Trophoblast cell (in vitro differentiated cells and primary cell): ENCODE data around the gene ATCAY.
A peak's percentile ranks its signal among the peaks of the same experiment; 100 is the strongest.
"Not testable (repeated sequence)": the region's sequence is repeated elsewhere in the genome, so short reads cannot be mapped to it uniquely, and the experiment has no call there.

Experiments
- DNase-seq, 2 donors: peaks; one replicate each; pipeline ENCODE4 v3.0.0-alpha.2; 2016
- H2AFZ ChIP-seq: 2 replicates; pipeline ENCODE4 v1.6.1; 2013; ENCODE audit warnings: low read length, moderate library complexity, mild to moderate bottlenecking; ENCODE audit not compliant: insufficient read depth, poor library complexity
- H2AK5ac ChIP-seq: 2 replicates; pipeline ENCODE4 v1.6.1; 2013; ENCODE audit warnings: mild to moderate bottlenecking, low read length
- H2BK120ac ChIP-seq: 2 replicates; pipeline ENCODE4 v1.6.1; 2013; ENCODE audit warnings: low read length, mild to moderate bottlenecking, moderate library complexity; ENCODE audit not compliant: insufficient read depth, poor library complexity
- H2BK12ac ChIP-seq: 2 replicates; pipeline ENCODE4 v1.6.1; 2013; ENCODE audit warnings: mild to moderate bottlenecking, low read length, moderate library complexity
- H2BK5ac ChIP-seq: 2 replicates; pipeline ENCODE4 v1.6.1; 2013; ENCODE audit warnings: low read length, low read depth, moderate library complexity, mild to moderate bottlenecking; ENCODE audit not compliant: poor library complexity
- H3K14ac ChIP-seq: 2 replicates; pipeline ENCODE4 v1.6.1; 2013; ENCODE audit warnings: mild to moderate bottlenecking, low read length
- H3K18ac ChIP-seq: 2 replicates; pipeline ENCODE4 v1.6.1; 2013; ENCODE audit warnings: mild to moderate bottlenecking, low read length
- H3K23ac ChIP-seq: 2 replicates; pipeline ENCODE4 v1.6.1; 2013; ENCODE audit warnings: low read length
- H3K27ac ChIP-seq: 2 replicates; pipeline ENCODE4 v1.5.1; 2013; ENCODE audit warnings: low read depth, mild to moderate bottlenecking, inconsistent platforms, low read length, moderate library complexity
- H3K27me3 ChIP-seq: 2 replicates; pipeline ENCODE4 v1.6.1; 2013; ENCODE audit warnings: inconsistent platforms, mild to moderate bottlenecking, low read length, moderate library complexity; ENCODE audit not compliant: insufficient read depth
- H3K36me3 ChIP-seq, 2 experiments: 1 replicate in 1 of 2; 2 replicates in 1 of 2; pipeline ENCODE4 v1.6.1; 2013; ENCODE audit warnings: low read length in 2 of 2, mild to moderate bottlenecking in 2 of 2, moderate library complexity in 1 of 2; ENCODE audit not compliant: insufficient read depth in 2 of 2, control insufficient read depth in 1 of 2
- H3K4ac ChIP-seq: 2 replicates; pipeline ENCODE4 v1.6.1; 2013; ENCODE audit warnings: low read depth, mild to moderate bottlenecking, low read length, moderate library complexity
- H3K4me1 ChIP-seq, 2 experiments: 1 replicate in 1 of 2; 2 replicates in 1 of 2; pipeline ENCODE4 v1.6.1; 2013; ENCODE audit warnings: low read length in 2 of 2, mild to moderate bottlenecking in 2 of 2, moderate library complexity in 1 of 2; ENCODE audit not compliant: insufficient read depth in 2 of 2, control insufficient read depth in 1 of 2
- H3K4me2 ChIP-seq: 2 replicates; pipeline ENCODE4 v1.6.1; 2013; ENCODE audit warnings: inconsistent platforms, mild to moderate bottlenecking, low read length, moderate library complexity
- H3K4me3 ChIP-seq: 2 replicates; pipeline ENCODE4 v1.5.1; 2013; ENCODE audit warnings: mild to moderate bottlenecking, low read depth, low read length, inconsistent platforms
- H3K79me1 ChIP-seq: one replicate; pipeline ENCODE4 v1.6.1; 2013; ENCODE audit warnings: low read length
- H3K79me2 ChIP-seq: 2 replicates; pipeline ENCODE4 v1.6.1; 2013; ENCODE audit warnings: low read length, mild to moderate bottlenecking; ENCODE audit not compliant: control insufficient read depth, insufficient read depth, poor library complexity
- H3K9ac ChIP-seq: 2 replicates; pipeline ENCODE4 v1.6.1; 2013; ENCODE audit warnings: mild to moderate bottlenecking, low read length
- H3K9me3 ChIP-seq: 2 replicates; pipeline ENCODE4 v1.6.1; 2013; ENCODE audit warnings: low read depth, mild to moderate bottlenecking, control low read depth, inconsistent platforms, low read length; ENCODE audit not compliant: insufficient read depth
- H4K12ac ChIP-seq: 2 replicates; pipeline ENCODE4 v1.6.1; 2013; ENCODE audit warnings: low read depth, mild to moderate bottlenecking, low read length, moderate library complexity
- H4K8ac ChIP-seq: 2 replicates; pipeline ENCODE4 v1.6.1; 2013; ENCODE audit warnings: low read depth, mild to moderate bottlenecking, low read length, moderate library complexity
- H4K91ac ChIP-seq: one replicate; pipeline ENCODE4 v1.6.1; 2013; ENCODE audit warnings: low read depth, mild to moderate bottlenecking, low read length, moderate library complexity
- WGBS: extraction: QIAGEN DNeasy Blood & Tissue Kit; methylation state at CpG from one replicate; pipeline ENCODE4 v1.1.7; 2013; ENCODE audit warnings: missing lambda C conversion rate; ENCODE audit not compliant: insufficient read length, insufficient coverage; ENCODE audit errors: extremely low coverage; 5-methylcytosine and 5-hydroxymethylcytosine counted together

Gene ATCAY

DNA sequence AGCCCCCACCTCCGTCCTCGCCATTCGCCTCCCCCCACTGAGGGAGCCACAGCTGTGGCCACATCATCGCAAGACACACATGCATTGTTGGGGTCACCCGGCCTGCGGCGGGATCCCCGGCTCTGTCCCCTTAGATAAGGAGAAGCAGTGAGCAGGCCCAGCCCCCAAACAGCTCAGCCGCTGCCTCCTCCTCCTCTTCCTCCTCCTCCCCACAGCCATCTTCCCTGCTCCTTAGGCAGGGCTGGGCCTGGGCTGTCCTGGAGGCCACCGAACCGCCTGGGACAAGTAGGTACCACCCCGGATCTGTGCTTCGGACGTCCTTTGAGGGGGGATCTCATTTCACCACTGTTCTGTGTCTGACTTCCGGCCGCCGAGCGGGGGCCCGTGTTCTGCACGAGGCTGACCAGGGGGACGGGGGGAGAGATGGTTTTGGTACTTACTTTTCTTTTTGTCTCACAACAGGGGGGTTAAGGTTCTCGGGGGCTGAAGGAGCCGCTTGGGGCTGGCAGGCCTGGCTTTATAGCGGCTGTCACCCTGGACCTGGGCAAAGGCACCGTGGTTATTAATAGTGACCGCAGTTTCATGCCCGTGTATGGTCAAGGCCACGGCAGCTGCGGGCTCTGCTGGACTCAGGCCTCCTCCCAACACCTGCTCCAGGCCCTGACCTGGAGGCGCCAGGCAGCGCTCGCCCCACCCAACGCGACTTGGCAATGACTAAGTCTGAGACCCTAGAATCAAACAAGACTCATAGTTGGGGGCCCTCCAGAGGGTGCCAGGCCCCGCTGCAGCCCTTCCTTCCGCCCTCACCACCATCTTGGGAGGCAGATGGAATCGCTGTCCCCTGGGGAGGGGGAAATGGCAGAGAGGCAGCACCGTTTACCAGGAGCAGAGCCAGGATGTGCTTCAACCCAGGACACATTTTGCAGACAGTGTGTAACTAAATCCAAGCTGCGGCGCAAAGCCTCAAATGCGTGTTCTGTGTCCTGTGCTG, 70.7 kb downstream of the ATCAY start:
- Histone ChIP-seq H3K36me3 (peaks cover 13 to 15% of the 10 kb centered on the region in 2 experiments), H4K8ac (no peak overlapping the region), H2AK5ac (no peak overlapping the region), H2BK5ac (no peak overlapping the region), H2BK12ac (peak overlapping the region; percentile 4), H4K91ac (no peak overlapping the region), H3K4me1 (peaks cover 7 to 13% of the 10 kb centered on the region in 2 experiments), H3K4ac (no peak overlapping the region), H3K23ac (no peak overlapping the region), H3K9ac (no peak overlapping the region), H3K79me2 (no peaks in the 10 kb centered on the region), H3K79me1 (no peaks in the 10 kb centered on the region), H3K27me3 (no peaks in the 10 kb centered on the region), H3K4me3 (no peak overlapping the region), H3K18ac (no peak overlapping the region), H2AFZ (no peak overlapping the region), H3K4me2 (no peak overlapping the region), H4K12ac (no peak overlapping the region), H3K27ac (no peak overlapping the region), H2BK120ac (no peak overlapping the region), H3K14ac (no peak overlapping the region), H3K9me3 (no peaks in the 10 kb centered on the region)
- no CpG with 5 or more reads among the region's 41 CpGs for WGBS
- DNase-seq: peak; percentile 22 to 36

GRCh38 chr19:3952755-3953276, 72.3 kb downstream of the ATCAY start:
- not testable (repeated sequence) for H2BK12ac ChIP-seq, H3K4me3 ChIP-seq, H2BK120ac ChIP-seq, H2BK5ac ChIP-seq, H4K12ac ChIP-seq, H3K27me3 ChIP-seq, H3K79me1 ChIP-seq, H2AK5ac ChIP-seq, H3K4ac ChIP-seq, H3K9me3 ChIP-seq, H3K14ac ChIP-seq, H3K79me2 ChIP-seq, H3K18ac ChIP-seq, H4K8ac ChIP-seq, H2AFZ ChIP-seq, H3K4me2 ChIP-seq, H3K27ac ChIP-seq, H3K9ac ChIP-seq, DNase-seq, H3K23ac ChIP-seq, H4K91ac ChIP-seq
- WGBS: no CpG with 5 or more reads among the region's 9 CpGs
- peaks cover 7 to 13% of the 10 kb centered on the region in 2 experiments for H3K4me1 ChIP-seq
- peaks cover 24 to 26% of the 10 kb centered on the region in 2 experiments for H3K36me3 ChIP-seq

- no peak overlapping the region for H3K9ac ChIP-seq
- H3K36me3 ChIP-seq: peaks cover 37 to 39% of the 10 kb centered on the region in 2 experiments
- no peak overlapping the region for H3K4me3 ChIP-seq
- no peak overlapping the region for H3K27ac ChIP-seq
- H3K4me2 ChIP-seq: no peak overlapping the region
- no peak overlapping the region for H3K18ac ChIP-seq
- no peaks in the 10 kb centered on the region for H3K27me3 ChIP-seq
- no peak overlapping the region for H3K4ac ChIP-seq
- no peak overlapping the region for H4K8ac ChIP-seq
- no peak for DNase-seq
- H4K91ac ChIP-seq: no peak overlapping the region
- H3K79me2 ChIP-seq: no peaks in the 10 kb centered on the region
- no peak overlapping the region for H2BK12ac ChIP-seq
- H3K23ac ChIP-seq: no peak overlapping the region
- H3K79me1 ChIP-seq: no peaks in the 10 kb centered on the region
- no peak overlapping the region for H4K12ac ChIP-seq
- no peak overlapping the region for H3K14ac ChIP-seq
- H3K9me3 ChIP-seq: peaks cover 3% of the 10 kb centered on the region
- WGBS: no CpG with 5 or more reads among the region's 12 CpGs
- H2BK5ac ChIP-seq: no peak overlapping the region
- H3K4me1 ChIP-seq: peaks cover 7 to 13% of the 10 kb centered on the region in 2 experiments
- no peak overlapping the region for H2AFZ ChIP-seq
- H2BK120ac ChIP-seq: no peak overlapping the region
- H2AK5ac ChIP-seq: no peak overlapping the region
Measured at GRCh38 chr19:3954107-3954506, 73.6 kb downstream of the ATCAY start.

GRCh38 chr19:3955276-3955675, 74.8 kb downstream of the ATCAY start:
- H2AK5ac ChIP-seq, H3K23ac ChIP-seq, H4K8ac ChIP-seq, H3K79me2 ChIP-seq, H3K4me3 ChIP-seq, H3K9ac ChIP-seq, H2BK120ac ChIP-seq, H2AFZ ChIP-seq, DNase-seq, H2BK12ac ChIP-seq, H3K4me2 ChIP-seq, H4K91ac ChIP-seq, H3K14ac ChIP-seq, H3K79me1 ChIP-seq, H4K12ac ChIP-seq, H3K27me3 ChIP-seq, H3K18ac ChIP-seq, H3K9me3 ChIP-seq, H2BK5ac ChIP-seq, H3K4ac ChIP-seq, H3K27ac ChIP-seq: not testable (repeated sequence)
- no CpG with 5 or more reads among the region's 13 CpGs for WGBS
- Histone ChIP-seq H3K36me3 (peaks cover 48 to 51% of the 10 kb centered on the region in 2 experiments), H3K4me1 (peaks cover 7 to 13% of the 10 kb centered on the region in 2 experiments)
